Stimulated activated CD4-positive, alpha-beta T cell treated with anti-CD3 and anti-CD28 coated beads, Interleukin-12 subunit alpha, Interleukin-12 subunit beta, amount 100 ng/mL, for 48 hours (primary cell): ENCODE data around the gene GAS7.
"Not testable (repeated sequence)": the region's sequence is repeated elsewhere in the genome, so short reads cannot be mapped to it uniquely, and the experiment has no call there.

Experiments used
- DNase-seq, 3 donors: peaks; one replicate each; pipeline ENCODE4 v3.0.0-alpha.2; 2020; ENCODE audit warnings: low read depth in 2 of 3, low spot score in 1 of 3

Gene GAS7

DNA sequence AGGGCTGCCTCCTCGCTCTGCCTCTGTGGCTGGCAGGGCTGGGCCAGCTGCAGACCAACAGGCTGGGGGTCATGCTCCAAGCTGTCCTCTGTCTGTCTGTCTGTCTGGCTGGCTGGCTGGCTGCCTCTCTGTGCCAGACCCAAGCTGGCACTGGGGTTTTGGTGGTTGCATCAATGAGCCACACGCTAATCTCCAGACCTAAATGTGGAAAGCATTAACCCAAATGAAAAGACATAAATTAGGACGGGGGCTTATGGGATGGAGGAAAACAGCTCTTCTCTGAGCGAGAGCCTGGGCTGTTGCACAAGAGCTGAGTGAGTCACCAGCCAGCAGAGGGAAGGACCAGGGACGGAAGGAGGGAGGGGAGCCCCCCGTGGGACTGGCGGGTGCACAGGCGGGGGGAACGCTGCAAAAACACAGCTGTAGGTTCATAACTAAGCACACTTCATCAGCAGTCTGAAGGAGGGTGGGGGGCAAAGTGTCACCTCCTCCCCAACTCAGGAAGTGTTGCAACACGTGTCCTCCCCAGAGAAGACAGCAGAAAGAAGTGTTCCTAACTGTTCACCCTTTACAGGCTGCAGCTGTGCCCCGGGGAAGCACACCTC is 83.4 kb downstream of the GAS7 start:
- peak; percentile 10 to 28 (median 21) for DNase-seq

DNA sequence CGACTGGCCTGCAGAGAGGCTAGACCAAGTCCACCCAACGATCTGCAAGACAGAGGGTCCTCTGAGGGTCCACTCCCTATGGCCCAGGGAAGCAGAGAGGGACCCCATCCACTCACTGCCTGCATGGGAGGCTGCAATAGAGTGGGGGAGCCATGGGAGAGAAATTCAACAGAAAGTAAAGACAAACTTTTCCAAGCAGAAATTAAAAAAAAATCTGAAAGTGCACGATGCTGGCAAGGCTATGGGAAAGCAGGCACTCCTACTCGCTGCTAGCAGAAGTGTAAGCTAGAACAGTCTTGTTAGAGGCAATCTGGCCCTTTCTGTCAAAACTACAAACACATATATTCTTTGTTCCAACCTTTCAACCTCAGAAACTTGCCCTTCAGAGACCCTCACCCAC is 85.4 kb downstream of the GAS7 start:
- DNase-seq: no peak

DNA sequence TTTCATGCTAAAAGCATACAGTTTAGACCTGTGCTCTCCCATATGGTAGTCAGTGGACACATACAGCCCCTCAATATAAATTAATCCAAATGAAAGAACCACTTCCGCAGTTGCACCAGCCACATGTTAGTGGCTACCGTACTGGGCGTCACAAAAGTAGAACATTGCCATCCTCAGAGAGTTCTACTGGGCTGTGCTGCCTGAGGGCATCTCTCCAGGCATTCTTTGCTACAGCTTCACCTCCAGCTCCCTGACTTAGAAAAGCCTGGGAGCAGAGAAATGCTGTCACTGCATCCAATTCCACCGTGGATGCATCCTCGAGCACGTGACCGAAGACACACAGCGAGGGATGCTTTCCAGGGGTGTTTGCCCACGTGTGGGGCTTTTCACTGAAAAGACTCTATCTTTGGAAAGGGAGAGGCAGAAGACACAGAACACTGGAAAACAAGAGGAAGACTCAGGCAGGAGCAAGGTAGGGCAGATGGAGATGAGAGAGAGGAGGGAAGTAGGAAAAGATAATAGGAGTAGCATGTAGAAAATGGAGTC is 86.4 kb downstream of the GAS7 start:
- DNase-seq: no peak

DNA sequence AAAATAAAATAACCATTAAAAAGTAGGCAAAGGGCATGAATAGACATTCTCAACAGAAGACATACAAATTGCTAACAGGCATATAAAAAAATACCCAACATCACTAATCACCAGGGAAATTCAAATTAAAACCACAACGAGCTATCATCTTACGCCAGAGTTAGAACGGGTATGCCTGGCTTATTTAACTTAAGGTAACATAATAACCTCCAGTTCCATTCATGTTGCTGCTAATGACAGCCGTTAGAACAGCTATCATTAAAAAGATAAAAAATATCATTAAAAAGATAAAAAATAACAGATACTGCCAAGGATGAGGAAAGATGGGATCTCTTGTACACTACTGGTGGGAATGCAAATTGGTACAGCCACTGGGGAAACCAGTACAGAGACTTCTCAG is 89.3 kb downstream of the GAS7 start:
- DNase-seq: no peak

DNA sequence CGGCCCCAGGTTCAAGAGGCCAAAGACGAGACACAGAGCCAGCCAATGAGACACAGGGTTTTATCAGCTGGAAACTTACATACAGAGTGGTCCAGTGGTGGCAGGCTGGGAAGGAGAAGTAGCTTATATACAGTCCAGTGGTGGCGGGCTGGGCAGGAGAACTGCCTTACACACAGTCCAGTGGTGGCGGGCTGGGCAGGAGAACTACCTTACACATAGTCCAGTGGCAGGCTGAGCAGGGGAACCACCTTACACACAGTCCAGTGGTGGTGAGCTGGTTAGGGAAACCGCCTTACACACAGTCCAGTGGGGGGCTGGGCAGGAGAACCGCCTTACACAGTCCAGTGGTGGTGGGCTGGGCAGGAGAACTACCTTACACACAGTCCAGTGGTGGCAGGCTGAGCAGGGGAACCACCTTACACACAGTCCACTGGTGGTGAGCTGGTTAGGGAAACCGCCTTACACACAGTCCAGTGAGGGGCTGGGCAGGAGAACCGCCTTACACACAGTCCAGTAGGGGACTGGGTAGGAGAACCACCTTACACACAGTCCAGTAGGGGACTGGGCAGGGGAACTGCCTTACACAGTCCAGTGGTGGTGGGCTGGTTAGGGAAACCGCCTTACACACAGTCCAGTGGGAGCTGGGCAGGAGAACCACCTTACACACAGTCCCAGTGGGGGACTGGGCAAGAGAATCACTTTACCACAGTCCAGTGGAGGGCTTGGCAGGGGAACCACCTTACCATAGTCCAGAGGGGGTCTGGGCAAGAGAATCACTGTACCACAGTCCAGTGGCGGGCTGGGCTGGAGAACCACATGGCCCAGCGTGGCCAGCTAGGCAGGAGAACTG is 90.9 kb downstream of the GAS7 start:
- no peak for DNase-seq

DNA sequence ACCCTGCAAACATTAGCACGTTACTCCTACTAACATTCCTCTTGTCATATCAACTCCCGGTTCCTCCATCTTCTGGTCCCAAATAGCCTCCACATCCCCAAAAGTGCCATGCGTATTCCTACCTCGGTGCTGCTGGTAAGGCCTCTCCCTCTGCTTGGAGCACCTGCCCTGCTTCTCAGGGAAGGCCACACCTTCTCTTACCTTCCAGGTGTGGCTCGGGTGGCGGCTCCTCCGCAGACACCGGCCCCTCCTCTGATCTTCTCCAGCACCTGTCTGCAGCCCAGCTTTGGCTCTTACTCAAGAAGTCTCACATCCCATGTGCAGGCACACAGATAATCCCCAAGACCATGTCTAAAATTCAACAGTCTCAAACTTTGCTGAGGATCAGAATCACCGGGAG is 92.3 kb downstream of the GAS7 start:
- DNase-seq: no peak

DNA sequence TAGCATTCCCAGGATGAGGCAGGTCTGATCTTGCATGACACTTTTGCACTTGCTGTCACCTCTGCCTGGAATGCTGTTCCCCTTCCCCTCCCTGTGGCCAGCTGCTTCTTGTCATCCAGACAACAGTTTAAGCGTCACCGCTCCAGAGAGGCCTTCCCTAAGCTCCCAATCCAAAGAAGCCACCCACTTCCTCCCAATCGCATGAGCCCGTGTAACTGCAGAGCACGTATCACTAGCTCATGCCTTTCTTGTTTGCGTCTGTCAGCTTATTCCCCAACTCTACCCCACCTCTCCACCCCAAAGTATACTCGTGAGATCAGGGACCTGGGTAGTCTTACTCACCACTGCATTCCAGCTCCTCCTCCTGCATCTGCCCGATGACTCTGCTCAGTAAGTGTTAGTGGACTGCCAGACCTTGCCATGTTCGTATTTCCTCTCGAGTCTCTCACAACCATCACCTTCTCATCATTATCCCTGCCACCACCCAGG is 92.8 kb downstream of the GAS7 start:
- DNase-seq: no peak

DNA sequence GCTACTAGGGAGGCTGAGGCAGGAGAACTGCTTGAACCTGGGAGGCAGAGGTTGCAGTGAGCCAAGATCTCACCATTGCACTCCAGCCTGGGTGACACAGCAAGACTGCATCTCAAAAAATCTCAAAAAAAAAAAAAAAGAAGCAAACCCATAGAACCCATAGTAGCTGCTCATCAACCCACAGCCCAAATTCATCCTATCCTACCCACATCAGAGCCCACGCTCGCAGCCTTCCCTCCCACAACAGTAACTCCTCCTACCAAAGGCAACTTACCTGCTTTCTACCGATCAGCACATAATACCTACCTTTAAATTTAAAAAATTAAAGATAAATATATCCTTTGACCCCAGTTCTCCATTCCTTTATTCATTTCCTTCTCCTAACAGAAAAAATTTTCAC is 94.7 kb downstream of the GAS7 start:
- no peak for DNase-seq

DNA sequence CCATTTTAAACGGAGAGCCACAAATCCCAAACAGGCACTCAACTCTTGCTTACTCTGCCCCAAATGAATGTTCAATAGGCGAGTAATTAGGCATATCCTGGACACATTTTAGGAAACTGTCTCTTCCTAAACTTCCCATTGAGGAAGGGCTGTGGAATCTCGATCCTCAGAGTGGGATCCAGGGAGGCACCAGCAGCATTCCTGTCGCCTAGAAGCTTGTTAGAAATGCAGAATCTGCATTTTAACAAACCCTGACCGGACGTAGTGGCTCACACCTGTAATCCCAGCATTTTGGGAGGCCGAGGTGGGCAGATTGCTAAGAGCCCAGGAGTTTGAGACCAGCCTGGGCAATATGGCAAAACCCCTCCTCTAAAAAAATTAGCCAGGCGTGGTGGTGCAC is 95.6 kb downstream of the GAS7 start:
- DNase-seq: no peak

DNA sequence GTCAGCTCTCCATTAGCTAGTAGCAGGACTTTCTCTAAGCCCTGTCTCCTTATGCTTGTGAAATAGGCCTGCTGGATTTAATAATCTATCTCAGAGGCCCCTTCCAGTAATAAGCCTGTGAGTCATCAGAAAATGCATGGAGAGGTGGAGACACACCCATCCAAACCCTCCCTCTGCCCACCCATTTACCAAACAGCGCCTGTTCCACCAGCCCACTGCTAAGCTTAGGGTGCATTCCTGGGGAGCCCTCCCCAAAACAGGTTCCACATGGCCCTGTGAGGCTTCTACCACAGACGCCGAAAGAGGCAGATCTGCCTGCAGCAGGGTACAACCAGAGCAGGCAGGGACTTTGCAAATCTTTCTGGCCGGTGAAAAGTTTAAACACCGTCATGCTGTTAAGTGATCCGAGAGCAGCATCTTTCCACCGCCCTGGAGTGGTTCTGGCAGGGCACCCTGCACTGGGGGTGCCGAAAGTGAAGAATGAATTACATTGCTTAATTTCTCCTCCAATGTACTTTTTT is 99.3 kb downstream of the GAS7 start:
- no peak for DNase-seq

DNA sequence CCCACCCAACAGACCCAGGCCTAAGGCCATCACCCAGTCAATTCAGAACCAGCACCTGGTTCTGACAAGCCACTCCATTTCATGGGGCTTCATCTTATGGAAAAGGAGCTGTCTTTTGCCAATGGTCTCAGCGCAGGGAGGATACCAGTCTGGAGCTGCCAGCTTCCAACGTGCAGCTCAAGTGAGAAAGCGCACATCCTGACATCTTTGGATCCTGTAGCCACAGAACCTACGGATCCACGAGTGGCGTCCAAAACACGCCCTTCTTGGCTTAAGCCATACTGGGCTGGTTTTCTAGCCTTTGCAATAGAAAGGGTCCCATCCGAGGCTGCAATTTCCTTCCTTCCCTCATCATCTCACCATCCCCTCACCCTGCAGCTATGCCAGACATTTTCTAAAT is 101.8 kb downstream of the GAS7 start:
- no peak for DNase-seq

DNA sequence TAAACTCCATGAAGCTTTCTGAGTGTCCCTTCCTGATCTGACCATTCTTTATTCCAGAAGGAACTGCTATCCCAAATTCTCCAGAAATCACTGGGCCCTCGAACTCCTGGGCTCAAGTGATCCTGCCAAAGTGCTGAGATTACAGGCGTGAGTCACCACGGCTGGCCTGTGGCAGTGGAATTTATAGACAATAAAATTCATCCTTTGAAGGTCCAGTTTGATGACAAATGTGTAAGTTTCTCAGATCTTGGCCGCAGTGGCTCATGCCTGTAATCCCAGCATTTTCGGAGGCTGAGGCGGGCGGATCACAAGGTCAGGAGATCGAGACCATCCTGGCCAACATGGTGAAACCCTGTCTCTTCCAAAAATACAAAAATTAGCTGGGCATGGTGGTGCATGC is 103.1 kb downstream of the GAS7 start:
- DNase-seq: not testable (repeated sequence)

DNA sequence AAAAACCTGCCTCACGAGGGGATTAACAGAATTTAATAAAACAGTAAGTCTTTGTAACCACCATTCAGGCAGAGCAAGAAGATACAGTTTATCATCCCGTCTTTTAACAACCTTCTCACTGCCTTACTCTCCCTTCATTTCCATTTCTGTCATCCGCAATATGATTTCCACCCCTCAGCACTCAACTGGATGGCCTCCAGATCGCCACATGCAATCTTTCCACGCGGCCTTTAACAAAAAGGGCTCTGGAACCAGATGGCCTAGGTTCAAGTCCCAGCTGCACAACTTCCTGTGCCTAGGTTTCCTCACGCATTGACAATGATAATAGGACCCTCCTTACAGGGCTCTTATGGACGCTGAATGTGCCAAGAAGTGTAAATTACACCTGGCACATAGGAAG is 103.6 kb downstream of the GAS7 start:
- no peak for DNase-seq

DNA sequence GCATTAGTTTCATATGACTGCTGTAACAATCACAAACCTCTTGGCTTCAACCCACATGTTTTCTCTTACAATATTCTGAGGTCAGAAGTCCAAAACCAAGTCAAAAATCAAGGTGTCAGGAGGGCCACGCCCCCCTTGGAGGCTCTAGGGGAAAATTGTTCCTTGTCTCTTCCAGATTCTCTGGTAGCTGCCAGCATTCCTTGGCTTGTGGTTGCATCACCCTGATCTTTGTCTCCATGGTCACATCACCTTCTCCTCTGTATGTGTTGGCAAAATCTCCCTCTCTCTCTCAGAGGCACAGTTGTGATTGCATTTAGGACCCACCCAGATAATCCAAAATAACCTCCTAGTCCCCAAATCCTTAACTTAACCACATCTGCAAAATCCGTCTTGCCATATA is 105.8 kb downstream of the GAS7 start:
- no peak for DNase-seq

DNA sequence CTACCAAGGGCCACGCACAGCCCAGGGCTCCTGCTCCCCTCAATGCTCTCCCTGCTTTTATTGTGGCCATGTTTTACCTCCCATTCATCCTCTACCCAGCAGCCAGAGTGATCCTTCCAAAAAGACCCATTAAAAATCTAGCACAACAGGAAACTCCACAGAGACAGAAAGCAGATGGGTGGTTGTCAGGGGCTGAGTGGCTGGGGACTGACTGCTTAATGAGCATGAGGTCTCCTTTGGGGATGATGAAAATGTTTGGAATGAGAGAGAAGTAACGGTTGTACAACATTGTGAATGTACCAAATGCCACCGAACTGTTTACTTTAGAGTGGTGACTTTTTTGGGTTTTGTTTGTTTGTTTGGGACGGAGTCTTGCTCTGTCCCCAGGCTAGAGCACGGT is 107.4 kb downstream of the GAS7 start:
- no peak for DNase-seq

DNA sequence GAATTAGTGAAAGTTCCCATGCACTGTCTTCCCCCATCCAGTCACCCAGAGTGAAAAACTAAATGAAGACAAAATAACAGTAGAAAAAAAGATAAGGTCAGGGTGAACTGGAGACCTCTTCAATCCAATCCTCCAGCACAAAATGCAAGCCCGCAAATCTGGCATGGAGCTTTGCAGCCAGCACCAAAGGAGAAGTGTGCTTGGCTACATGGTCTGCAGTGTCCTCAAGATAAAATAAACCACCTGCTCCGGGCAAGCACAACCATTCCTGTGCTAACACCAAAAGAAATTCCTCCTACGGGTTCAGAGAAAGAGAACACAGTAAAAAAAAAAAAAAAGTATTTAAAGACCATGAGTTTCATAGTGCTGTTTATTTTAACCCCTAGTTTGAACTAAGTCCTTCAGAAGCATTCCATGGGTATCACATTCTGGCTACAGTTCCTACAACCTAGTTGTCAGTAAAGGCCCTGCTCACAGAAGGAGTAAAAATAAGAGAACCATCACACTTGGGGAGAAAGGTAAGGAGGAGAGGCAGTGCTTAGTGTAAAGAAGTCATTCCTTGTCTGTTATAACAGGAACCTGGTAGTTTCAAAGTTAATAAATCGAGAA is 109.1 kb downstream of the GAS7 start:
- DNase-seq: no peak

DNA sequence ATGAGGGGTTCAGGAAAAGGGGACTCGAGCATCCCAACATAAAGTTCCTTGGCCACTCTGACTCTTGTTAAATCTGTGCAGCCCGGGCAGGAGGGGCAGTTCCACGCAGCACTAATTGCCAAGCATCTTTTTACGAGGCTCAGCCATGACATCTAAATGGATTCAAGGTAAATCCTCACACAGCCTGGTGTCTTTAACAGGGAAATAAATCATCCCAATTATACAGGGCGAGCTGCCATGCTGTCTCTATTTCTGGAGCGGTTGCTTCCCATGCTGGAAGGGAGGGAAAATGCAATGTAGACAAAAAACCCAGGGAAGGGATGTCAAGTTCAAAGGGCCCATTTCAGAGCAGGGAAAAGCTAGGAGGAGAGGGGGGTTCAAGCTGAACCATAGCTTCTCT is 110.0 kb downstream of the GAS7 start:
- no peak for DNase-seq

DNA sequence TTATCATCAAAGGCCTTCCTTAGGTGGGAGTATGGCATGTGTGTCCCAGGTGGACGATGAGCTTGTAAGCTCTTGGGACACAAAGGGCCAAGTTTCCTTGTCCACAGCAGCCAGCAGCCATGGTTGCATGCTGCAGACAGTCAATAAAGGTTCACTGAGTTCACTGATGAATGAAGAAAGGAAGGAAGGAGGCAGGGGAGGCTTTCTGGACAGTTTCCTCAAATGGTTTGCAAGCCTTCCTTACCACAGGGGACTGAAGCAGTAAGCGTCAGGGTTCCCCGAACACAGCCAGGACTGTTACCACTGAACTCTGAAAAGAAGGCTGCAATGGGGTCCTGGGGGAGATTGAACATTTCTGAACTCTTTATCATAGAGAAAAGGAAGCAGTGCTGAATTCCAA is 111.1 kb downstream of the GAS7 start:
- no peak for DNase-seq

DNA sequence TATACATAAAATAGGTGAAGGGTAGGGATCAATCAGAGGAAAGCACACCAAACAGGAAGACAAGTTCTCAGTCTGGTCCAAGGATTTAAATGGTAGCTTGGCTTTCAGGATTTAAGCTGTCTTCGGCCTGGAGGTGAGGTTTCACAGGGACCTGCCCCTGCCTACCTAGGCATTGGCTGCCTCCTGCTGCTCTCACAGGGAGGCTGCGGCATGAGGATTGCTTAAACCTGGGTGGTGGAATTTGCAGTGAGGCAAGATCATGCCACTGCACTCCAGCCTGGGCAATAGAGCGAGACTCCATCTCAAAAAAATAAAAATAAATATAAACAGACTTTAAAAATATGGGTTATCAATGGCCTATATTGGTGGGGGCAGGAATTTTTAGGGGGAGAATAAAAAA is 114.5 kb downstream of the GAS7 start:
- DNase-seq: no peak

DNA sequence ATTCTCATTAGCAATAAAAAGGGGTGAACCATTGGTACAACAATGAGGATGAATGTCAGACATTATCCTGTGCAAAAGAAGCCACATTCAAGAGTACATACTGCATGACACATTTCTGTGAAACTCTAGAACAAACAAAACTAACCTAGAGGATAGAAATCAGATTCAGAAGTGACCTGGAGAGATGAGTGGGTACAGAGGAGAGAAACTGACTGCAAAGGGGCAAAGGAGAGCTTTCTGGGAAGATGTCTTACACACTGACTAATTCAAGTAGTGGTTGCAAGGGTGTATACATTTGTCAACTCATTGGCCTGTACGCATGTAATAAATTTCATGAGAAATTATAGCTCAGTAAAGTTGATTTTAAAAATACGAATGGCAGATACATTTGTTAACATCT is 115.6 kb downstream of the GAS7 start:
- DNase-seq: no peak

DNA sequence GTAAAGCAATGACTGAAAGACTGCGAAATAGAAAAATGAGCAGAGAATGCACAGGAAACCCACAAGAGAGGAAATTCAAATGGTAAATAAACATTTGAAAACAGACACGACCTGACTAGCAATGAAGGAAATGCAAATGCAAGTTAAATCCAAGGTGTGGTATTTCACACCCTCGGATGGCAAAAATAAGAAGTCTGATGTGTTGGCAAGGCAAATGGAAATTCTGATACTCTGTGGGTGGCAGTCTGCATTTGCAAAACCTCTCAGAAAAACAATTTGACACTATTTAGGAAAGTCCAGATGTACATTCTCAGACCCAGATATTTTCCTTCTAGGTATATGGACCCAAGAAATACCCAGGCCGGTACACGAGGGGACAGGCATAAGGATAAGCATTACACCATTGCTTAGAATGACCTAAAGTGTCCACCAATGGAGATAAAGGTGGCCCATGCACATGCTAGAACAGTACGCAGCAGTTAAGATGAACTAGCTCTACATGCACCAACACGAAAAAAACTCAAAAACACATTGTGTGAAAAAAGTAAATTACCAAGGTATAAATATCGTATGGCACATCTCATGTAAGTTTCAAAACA is 116.7 kb downstream of the GAS7 start:
- DNase-seq: no peak
